ENCODE data around the gene ADAMTSL3.

DNA sequence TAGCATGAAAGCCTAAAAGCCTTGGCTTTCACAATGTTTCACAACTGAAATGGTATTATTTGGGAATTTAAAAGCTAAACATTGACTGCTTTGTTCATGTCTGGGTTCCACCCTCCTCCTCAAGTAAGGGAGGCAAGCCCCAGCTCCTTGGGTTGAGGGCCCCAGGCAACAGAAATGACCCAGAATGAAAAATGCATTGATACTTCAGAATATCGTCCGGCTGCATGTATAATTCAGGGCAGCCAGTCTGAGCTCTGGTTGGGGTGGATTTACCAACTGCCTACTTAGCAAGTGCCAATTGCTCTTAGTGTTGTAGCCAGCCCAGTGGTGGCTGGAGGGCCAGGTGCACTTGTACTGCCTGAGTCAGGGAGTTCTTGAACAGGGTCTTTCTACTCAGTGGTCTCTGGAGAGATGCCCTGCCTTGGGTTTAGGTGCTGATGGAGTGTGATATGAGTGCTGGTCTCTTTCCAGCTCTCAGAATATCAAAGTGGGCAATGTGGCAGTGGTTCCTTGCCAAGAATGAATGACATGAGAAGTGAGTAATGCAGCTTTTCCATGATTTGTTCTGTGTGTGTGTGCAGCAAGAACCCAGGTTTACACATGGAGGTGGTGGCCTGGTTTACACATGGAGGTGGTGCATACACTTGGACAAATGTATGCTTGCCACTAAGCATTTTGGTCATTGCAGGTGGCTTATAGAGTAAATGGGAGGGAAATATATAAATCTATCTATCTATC lies 40.9 kb upstream of the ADAMTSL3 start:
- TF ChIP-seq POLR2AphosphoS5 (IDR thresholded peaks at IDR 0.05), result no peak
- no peak for TF ChIP-seq CTCF (IDR thresholded peaks at IDR 0.05; ENCODE audit: poor library complexity, severe bottlenecking)
- TF ChIP-seq SMC3 (conservative IDR thresholded peaks at IDR 0.05; ENCODE audit: poor library complexity), result no peak
- TF ChIP-seq MXI1 (conservative IDR thresholded peaks at IDR 0.05; ENCODE audit: poor library complexity, severe bottlenecking), result no peak
- TF ChIP-seq EZH2 (IDR thresholded peaks at IDR 0.05; ENCODE audit: borderline replicate concordance, insufficient read depth, low read length, poor library complexity, severe bottlenecking), result no peak
- no peak for TF ChIP-seq EP300 (conservative IDR thresholded peaks at IDR 0.05; ENCODE audit: poor library complexity, severe bottlenecking)

All from neural cell (in vitro differentiated cells).